Measurements from ENCODE around the gene SLC22A7. TPM values are rescaled to one million over a fixed set of nuclear protein-coding genes. Genes with fewer than 3 reads are reported as not detected.

The SLC22A7 gene
- total RNA-seq, 1 donor from 2014 or later, result not detected

DNA sequence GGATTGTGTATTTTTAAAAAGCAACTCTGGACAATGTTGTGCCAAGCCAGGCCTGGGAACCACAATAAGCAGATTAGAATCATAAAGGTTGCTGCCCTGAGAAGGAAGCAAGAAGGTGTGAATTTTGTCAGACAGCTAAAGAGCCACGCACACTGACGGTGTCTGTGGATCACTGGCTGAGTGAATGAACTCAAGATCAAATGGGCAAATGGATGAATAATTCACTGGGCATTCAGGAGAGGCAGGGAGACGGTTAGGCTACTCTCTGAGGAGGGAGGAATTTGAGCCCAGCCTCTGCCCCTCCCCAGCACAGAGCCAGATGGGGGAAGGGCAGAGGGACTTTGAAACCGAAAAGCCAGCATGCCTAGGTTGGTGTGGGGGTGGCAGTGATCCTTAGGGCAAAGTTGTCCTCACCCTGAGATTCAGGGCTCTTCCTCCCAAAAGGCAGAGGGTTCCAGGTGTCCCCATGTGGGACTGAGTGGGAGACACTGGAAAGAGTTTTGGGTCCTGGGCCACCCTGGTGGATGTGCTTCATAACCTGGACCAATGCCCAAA lies 19.5 kb upstream of the SLC22A7 start:
- H3K9me3 Mint-ChIP-seq (ENCODE audit: unreplicated experiment), result no peaks in the 10 kb centered on the region
- no peak for TF ChIP-seq CTCF (IDR thresholded peaks at IDR 0.05)
- H3K4me1 Mint-ChIP-seq (ENCODE audit: unreplicated experiment), result peaks cover 13% of the 10 kb centered on the region
- H3K27me3 Mint-ChIP-seq (ENCODE audit: unreplicated experiment), result peaks cover 17% of the 10 kb centered on the region
- H3K27ac Mint-ChIP-seq (ENCODE audit: unreplicated experiment), result no peak overlapping the region
- no peak overlapping the region for H3K4me3 Mint-ChIP-seq (ENCODE audit: unreplicated experiment)
- DNase-seq (ENCODE audit: extremely low spot score, unreplicated experiment), result no peak
- no peaks in the 10 kb centered on the region for H3K36me3 Mint-ChIP-seq (ENCODE audit: unreplicated experiment)

DNA sequence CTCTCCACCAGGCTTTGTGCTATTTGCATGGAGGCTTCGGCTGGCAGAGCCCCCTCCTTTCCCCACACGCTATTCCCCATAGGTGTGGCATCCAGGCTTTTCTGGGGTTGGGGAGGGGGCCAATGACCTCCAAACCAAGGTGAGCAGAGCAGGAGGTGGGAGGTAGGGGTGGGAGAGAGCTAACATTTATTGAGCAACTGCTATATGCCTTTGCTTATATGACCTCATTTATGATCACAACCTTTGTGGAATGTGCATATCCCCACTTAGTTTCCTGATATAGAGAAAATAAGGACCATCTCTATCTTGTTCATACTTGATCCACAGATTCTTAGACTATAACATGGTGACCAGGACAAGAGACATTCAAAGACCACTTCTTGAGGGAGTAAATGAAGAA lies 17.8 kb upstream of the SLC22A7 start:
- Mint-ChIP-seq H3K4me3 (ENCODE audit: unreplicated experiment) (no peak overlapping the region), H3K27me3 (ENCODE audit: unreplicated experiment) (peaks cover 7% of the 10 kb centered on the region), H3K4me1 (ENCODE audit: unreplicated experiment) (peaks cover 10% of the 10 kb centered on the region), H3K9me3 (ENCODE audit: unreplicated experiment) (no peaks in the 10 kb centered on the region), H3K27ac (ENCODE audit: unreplicated experiment) (no peak overlapping the region), H3K36me3 (ENCODE audit: unreplicated experiment) (no peaks in the 10 kb centered on the region)
- DNase-seq (ENCODE audit: extremely low spot score, unreplicated experiment), result no peak
- no peak for TF ChIP-seq CTCF (IDR thresholded peaks at IDR 0.05)

DNA sequence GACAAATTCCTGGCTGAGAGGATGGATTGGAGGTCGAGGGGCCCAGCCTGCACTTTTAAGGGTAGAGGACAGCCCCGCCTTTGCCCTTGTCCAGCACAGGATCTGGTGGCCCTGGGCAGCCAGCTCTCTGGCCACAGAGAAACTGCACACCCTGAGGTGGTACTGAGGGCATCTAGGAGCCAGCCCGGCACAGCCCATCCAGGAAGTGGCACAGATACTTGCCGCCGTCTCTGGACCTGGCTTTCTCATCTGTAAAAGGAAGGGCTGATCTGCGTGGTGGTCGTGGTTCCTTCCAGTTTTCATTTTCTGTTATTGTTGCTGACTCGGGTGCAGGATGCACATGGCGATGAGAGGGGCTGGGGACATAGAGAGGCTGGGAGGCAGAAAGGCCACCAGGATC lies 16.0 kb upstream of the SLC22A7 start:
- Mint-ChIP-seq H3K27ac (ENCODE audit: unreplicated experiment) (no peak overlapping the region), H3K4me1 (ENCODE audit: unreplicated experiment) (peaks cover 6% of the 10 kb centered on the region), H3K4me3 (ENCODE audit: unreplicated experiment) (no peak overlapping the region), H3K36me3 (ENCODE audit: unreplicated experiment) (no peaks in the 10 kb centered on the region), H3K9me3 (ENCODE audit: unreplicated experiment) (no peaks in the 10 kb centered on the region), H3K27me3 (ENCODE audit: unreplicated experiment) (peaks cover 7% of the 10 kb centered on the region)
- no peak for TF ChIP-seq CTCF (IDR thresholded peaks at IDR 0.05)
- DNase-seq (ENCODE audit: extremely low spot score, unreplicated experiment), result no peak

- DNase-seq (ENCODE audit: extremely low spot score, unreplicated experiment), result no peak
- H3K4me1 Mint-ChIP-seq (ENCODE audit: unreplicated experiment), result peaks cover 5% of the 10 kb centered on the region
- H3K27me3 Mint-ChIP-seq (ENCODE audit: unreplicated experiment), result peaks cover 7% of the 10 kb centered on the region
- no peak overlapping the region for H3K4me3 Mint-ChIP-seq (ENCODE audit: unreplicated experiment)
- no peak overlapping the region for H3K27ac Mint-ChIP-seq (ENCODE audit: unreplicated experiment)
- no peak for TF ChIP-seq CTCF (IDR thresholded peaks at IDR 0.05)
- no peaks in the 10 kb centered on the region for H3K9me3 Mint-ChIP-seq (ENCODE audit: unreplicated experiment)
- H3K36me3 Mint-ChIP-seq (ENCODE audit: unreplicated experiment), result no peaks in the 10 kb centered on the region
These were observed 15.2 kb upstream of the SLC22A7 start for GRCh38 chr6:43282636-43283513.

- Mint-ChIP-seq H3K27ac (ENCODE audit: unreplicated experiment) (no peak overlapping the region), H3K27me3 (ENCODE audit: unreplicated experiment) (peaks cover 7% of the 10 kb centered on the region), H3K4me1 (ENCODE audit: unreplicated experiment) (peaks cover 2% of the 10 kb centered on the region), H3K36me3 (ENCODE audit: unreplicated experiment) (no peaks in the 10 kb centered on the region), H3K9me3 (ENCODE audit: unreplicated experiment) (no peaks in the 10 kb centered on the region), H3K4me3 (ENCODE audit: unreplicated experiment) (no peak overlapping the region)
- no peak for DNase-seq (ENCODE audit: extremely low spot score, unreplicated experiment)
- no peak for TF ChIP-seq CTCF (IDR thresholded peaks at IDR 0.05)
These were observed 14.6 kb upstream of the SLC22A7 start for GRCh38 chr6:43283514-43283901.

All from osteocyte (in vitro differentiated cells).